Ramos (cell line): ENCODE measurements around the gene RNASEH2A.

Experiments used
- in situ Hi-C: fragments of 300-500 bp; cut with MboI; formaldehyde crosslinking; loops from one replicate; pipeline ENCODE4 v1.14.3; 2022; ENCODE audit warnings: low sequenced_read_pairs; ENCODE audit not compliant: unreplicated experiment

The RNASEH2A gene

GRCh38 chr19:12847159-12848139 lies 41.1 kb downstream of the RNASEH2A start:
- in situ Hi-C loops = loop anchor here (5.0 kb wide), 1 partner anchor 85 kb away; no protein-coding TSS in a partner anchor

GRCh38 chr19:12856653-12857052 lies 50.3 kb downstream of the RNASEH2A start:
- in situ Hi-C loops = no loop called here

GRCh38 chr19:12858041-12858928 lies 51.9 kb downstream of the RNASEH2A start:
- in situ Hi-C loops = no loop called here

GRCh38 chr19:12859546-12859945 lies 53.2 kb downstream of the RNASEH2A start:
- in situ Hi-C loops = no loop called here
